ENCODE results near the gene ADGRG6. TPM values are rescaled to one million over a fixed set of nuclear protein-coding genes. Genes with fewer than 3 reads are reported as not detected.

The ADGRG6 gene
- total and polyA plus RNA-seq, 2 experiments from 2014 or later = 2.4 to 8.7 TPM

DNA sequence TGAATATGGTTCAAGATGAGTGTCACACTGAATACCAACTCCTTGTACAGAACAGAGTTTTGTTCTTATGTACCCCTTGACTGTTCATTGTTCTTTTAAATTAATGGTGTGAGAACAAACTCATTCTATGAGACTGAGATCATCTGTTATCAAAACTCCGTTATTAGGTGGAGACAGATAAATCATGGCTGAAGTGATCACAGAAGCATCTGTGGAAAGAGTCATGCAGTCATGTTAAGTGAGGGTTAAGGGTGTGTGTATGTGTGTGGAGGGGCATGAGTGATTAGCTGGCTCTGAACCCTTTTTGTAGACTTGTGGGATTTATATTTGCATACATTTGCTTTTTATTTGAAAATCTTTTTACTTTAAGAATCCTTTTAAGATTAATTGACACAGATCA lies 24.7 kb downstream of the ADGRG6 start:
- Histone ChIP-seq H3K27me3 (no peaks in the 10 kb centered on the region), H3K36me3 (no peaks in the 10 kb centered on the region), H3K27ac (no peak overlapping the region), H3K4me1 (ENCODE audit: low read depth) (peaks cover 6% of the 10 kb centered on the region), H3K4me3 (no peak overlapping the region), H3K9me3 (ENCODE audit: low read depth) (no peaks in the 10 kb centered on the region)
- TF ChIP-seq CTCF (IDR thresholded peaks at IDR 0.05; ENCODE audit: low read depth, low read length) = no peak
- DNase-seq (ENCODE audit: low read depth in 1 of 2, low spot score in 1 of 2) = no peak

- Histone ChIP-seq H3K4me3 (no peak overlapping the region), H3K27me3 (no peaks in the 10 kb centered on the region), H3K4me1 (ENCODE audit: low read depth) (peaks cover 6% of the 10 kb centered on the region), H3K9me3 (ENCODE audit: low read depth) (no peaks in the 10 kb centered on the region), H3K27ac (no peak overlapping the region), H3K36me3 (no peaks in the 10 kb centered on the region)
- DNase-seq (ENCODE audit: low read depth in 1 of 2, low spot score in 1 of 2) = no peak
- TF ChIP-seq CTCF (IDR thresholded peaks at IDR 0.05; ENCODE audit: low read depth, low read length) = no peak
Measured at GRCh38 chr6:142328070-142328469, 26.3 kb downstream of the ADGRG6 start.

DNA sequence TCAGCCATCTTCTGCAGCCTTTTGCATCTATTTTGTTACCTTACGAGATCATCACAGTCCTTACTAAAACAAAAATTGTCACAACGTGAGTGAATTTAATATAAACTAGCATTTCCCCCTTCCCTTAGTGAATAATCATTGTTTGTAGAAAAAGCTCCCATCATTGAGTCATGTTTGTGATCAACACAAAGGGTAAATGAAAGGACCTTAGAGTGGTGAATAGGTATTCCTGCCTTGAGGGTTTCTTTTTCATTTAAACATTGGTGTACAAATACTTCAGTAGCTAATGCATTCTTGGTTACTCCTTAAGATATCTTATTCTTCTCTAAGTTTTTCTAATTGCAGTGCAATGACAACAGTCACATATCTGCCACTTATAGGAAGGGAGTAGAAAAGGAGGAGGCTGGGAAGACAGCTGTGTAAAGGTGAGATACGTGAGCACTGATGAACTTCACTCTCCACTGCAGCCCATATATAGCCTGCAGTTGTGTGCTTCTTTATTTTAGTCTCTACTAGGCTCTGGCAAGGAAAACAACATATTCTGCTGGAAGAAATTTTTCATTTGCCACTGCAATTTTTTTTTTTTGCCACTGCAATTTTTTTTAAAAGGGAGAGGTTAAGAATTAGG lies 27.8 kb downstream of the ADGRG6 start:
- Histone ChIP-seq H3K36me3 (no peaks in the 10 kb centered on the region), H3K27me3 (no peaks in the 10 kb centered on the region), H3K9me3 (ENCODE audit: low read depth) (no peaks in the 10 kb centered on the region), H3K4me3 (no peak overlapping the region), H3K4me1 (ENCODE audit: low read depth) (peaks cover 6% of the 10 kb centered on the region), H3K27ac (no peak overlapping the region)
- no peak for TF ChIP-seq CTCF (IDR thresholded peaks at IDR 0.05; ENCODE audit: low read depth, low read length)
- DNase-seq (ENCODE audit: low read depth in 1 of 2, low spot score in 1 of 2) = no peak

GRCh38 chr6:142331075-142331551 lies 29.3 kb downstream of the ADGRG6 start:
- H3K27me3 ChIP-seq = no peaks in the 10 kb centered on the region
- no peak overlapping the region for H3K4me3 ChIP-seq
- DNase-seq (ENCODE audit: low read depth in 1 of 2, low spot score in 1 of 2) = peak in 1 of 2 donors; percentile 30
- H3K4me1 ChIP-seq (ENCODE audit: low read depth) = peaks cover 6% of the 10 kb centered on the region
- no peaks in the 10 kb centered on the region for H3K9me3 ChIP-seq (ENCODE audit: low read depth)
- TF ChIP-seq CTCF (IDR thresholded peaks at IDR 0.05; ENCODE audit: low read depth, low read length) = no peak
- no peak overlapping the region for H3K27ac ChIP-seq
- H3K36me3 ChIP-seq = no peaks in the 10 kb centered on the region

- Histone ChIP-seq H3K9me3 (ENCODE audit: low read depth) (no peaks in the 10 kb centered on the region), H3K4me1 (ENCODE audit: low read depth) (peaks cover 6% of the 10 kb centered on the region), H3K36me3 (no peaks in the 10 kb centered on the region), H3K27ac (no peak overlapping the region), H3K4me3 (no peak overlapping the region), H3K27me3 (no peaks in the 10 kb centered on the region)
- DNase-seq (ENCODE audit: low read depth in 1 of 2, low spot score in 1 of 2) = no peak
- TF ChIP-seq CTCF (IDR thresholded peaks at IDR 0.05; ENCODE audit: low read depth, low read length) = no peak
Measured at GRCh38 chr6:142331601-142332000, 29.8 kb downstream of the ADGRG6 start.

Data from cardiac muscle cell (in vitro differentiated cells and primary cell).